GM12801 (cell line): ENCODE data around the gene RELCH.

Experiments used
- CTCF ChIP-seq: IDR thresholded peaks from one replicate; pipeline ENCODE4 v1.5.1; 2011; ENCODE audit warnings: control low read depth; ENCODE audit not compliant: insufficient read length; ENCODE audit errors: extremely low read depth

Gene RELCH

GRCh38 chr18:62164310-62164709 is 22.7 kb upstream of the RELCH start:
- no peak for TF ChIP-seq CTCF

- TF ChIP-seq CTCF: no peak
Observed at GRCh38 chr18:62164855-62165487, 22.1 kb upstream of the RELCH start.

DNA sequence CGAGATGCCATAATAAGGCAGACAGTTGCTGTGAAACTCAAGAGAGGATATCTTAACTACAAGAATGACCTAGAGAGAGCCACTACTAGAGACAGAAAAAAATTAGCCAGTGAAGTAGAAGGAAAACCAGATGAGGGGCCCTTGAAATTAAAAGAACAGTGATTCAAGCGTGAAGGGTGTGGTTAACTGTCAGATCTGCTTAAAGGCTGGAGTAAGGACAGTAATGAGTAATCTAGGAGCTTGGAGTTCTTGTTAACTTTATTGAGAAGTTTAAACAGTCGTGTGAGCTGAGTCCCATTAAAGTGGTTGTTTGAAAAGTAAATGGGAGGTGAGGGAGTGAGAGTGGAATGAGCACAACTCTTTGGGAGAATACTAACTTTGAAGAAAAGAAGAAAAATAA is 21.5 kb upstream of the RELCH start:
- no peak for TF ChIP-seq CTCF

DNA sequence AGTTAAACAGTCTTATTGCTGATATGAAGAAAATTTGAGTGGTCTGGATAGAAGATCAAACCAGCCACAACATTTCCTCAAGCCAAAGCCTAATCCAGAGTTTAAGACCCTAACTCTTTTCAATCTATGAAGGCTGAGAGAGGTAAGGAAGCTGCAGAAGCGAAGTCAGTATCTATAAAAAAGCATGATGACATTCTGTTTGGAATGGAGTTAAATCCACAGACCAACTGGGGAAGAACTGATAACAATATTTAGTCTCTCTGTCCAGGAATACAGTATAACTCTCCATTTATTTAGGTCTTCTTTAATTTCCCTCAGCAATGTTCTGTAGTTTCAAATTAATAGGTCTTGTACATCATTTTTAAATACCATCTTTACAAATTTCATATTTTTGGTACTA is 16.2 kb upstream of the RELCH start:
- no peak for TF ChIP-seq CTCF

- no peak for TF ChIP-seq CTCF
Observed at GRCh38 chr18:62172298-62172697, 14.8 kb upstream of the RELCH start.

- TF ChIP-seq CTCF: no peak
Observed at GRCh38 chr18:62175521-62175920, 11.5 kb upstream of the RELCH start.

- TF ChIP-seq CTCF: no peak
Observed at GRCh38 chr18:62177271-62177670, 9.8 kb upstream of the RELCH start.
